Fibroblast of lung (primary cell): ENCODE results near the gene TEAD2. TPM values are rescaled to one million over a fixed set of nuclear protein-coding genes. Genes with fewer than 3 reads are reported as not detected.

Source experiments
- DNase-seq, 2 donors: peaks; one replicate each; pipeline versions ENCODE4 v3.0.0 to v3.0.0-alpha.2; 2010; ENCODE audit warnings: low read depth in 2 of 2
- H2AFZ ChIP-seq: 2 replicates; pipeline ENCODE4 v1.5.1; 2012; ENCODE audit warnings: low read length, control low read depth, inconsistent platforms
- H3K27ac ChIP-seq: 2 replicates; pipeline ENCODE4 v1.5.1; 2011; ENCODE audit warnings: low read length, control low read depth; ENCODE audit not compliant: insufficient read depth
- H3K27me3 ChIP-seq: 2 replicates; pipeline ENCODE4 v1.5.1; 2011; ENCODE audit warnings: mild to moderate bottlenecking, low read length; ENCODE audit not compliant: control insufficient read depth, insufficient read depth
- H3K36me3 ChIP-seq: 2 replicates; pipeline ENCODE4 v1.5.1; 2011; ENCODE audit warnings: low read length; ENCODE audit not compliant: control insufficient read depth, insufficient read depth
- H3K4me1 ChIP-seq: 2 replicates; pipeline ENCODE4 v1.5.1; 2011; ENCODE audit warnings: low read length; ENCODE audit not compliant: control insufficient read depth, insufficient read depth; ENCODE audit errors: extremely low read depth
- H3K4me2 ChIP-seq: 2 replicates; pipeline ENCODE4 v1.5.1; 2011; ENCODE audit warnings: low read length, control low read depth; ENCODE audit not compliant: insufficient read depth; ENCODE audit errors: extremely low read depth
- H3K4me3 ChIP-seq, 4 experiments: fragments of 200-600 bp in 1 of 4; sonication (generic) in 1 of 4; replicated peaks in 1 of 4; 2 replicates each; pipeline ENCODE4 v1.5.1; 2011 to 2016; ENCODE audit warnings: low read length in 4 of 4, low read depth in 3 of 4, mild to moderate bottlenecking in 3 of 4, control low read depth in 2 of 4, inconsistent platforms in 1 of 4, mixed read lengths in 1 of 4; ENCODE audit not compliant: insufficient read depth in 1 of 4; ENCODE audit errors: control extremely low read depth in 1 of 4
- H3K79me2 ChIP-seq: 2 replicates; pipeline ENCODE4 v1.5.1; 2012; ENCODE audit warnings: mild to moderate bottlenecking, low read length, inconsistent platforms; ENCODE audit not compliant: control insufficient read depth, insufficient read depth
- H3K9ac ChIP-seq: 2 replicates; pipeline ENCODE4 v1.5.1; 2011; ENCODE audit warnings: mild to moderate bottlenecking, low read length, control low read depth; ENCODE audit not compliant: insufficient read depth
- H3K9me3 ChIP-seq: 2 replicates; pipeline ENCODE4 v1.5.1; 2012; ENCODE audit warnings: low read depth, low read length; ENCODE audit not compliant: control insufficient read depth, insufficient read depth
- H4K20me1 ChIP-seq: 2 replicates; pipeline ENCODE4 v1.5.1; 2011; ENCODE audit warnings: low read length; ENCODE audit not compliant: control insufficient read depth, insufficient read depth; ENCODE audit errors: extremely low read depth
- EZH2 ChIP-seq: IDR thresholded peaks from 2 replicates; pipeline ENCODE4 v1.5.1; 2012; ENCODE audit warnings: low read length, control low read depth, mild to moderate bottlenecking; ENCODE audit errors: missing control alignments
- polyA plus RNA-seq, 2 donors: library from polyadenylated mRNA; depleted of rRNA in 1 of 2; stranded (reverse) in 1 of 2; unstranded in 1 of 2; fragments of >200 nt; gene quantifications; 2 replicates each; pipeline ENCODE4 v1.2.1, GENCODE V29; 2011 to 2012; ENCODE audit warnings: missing spikeins in 1 of 2
- total RNA-seq: library from RNA; depleted of rRNA; stranded (reverse); fragments of >200 nt; gene quantifications from 2 replicates; pipeline ENCODE4 v1.2.1, GENCODE V29; 2014
- TF ChIP-seq, protein P1 (sequence below), 2 donors: IDR thresholded peaks in 1 of 2; conservative IDR thresholded peaks in 1 of 2; 1 replicate in 1 of 2; 2 replicates in 1 of 2; pipeline ENCODE4 v1.5.1; 2011 to 2012; ENCODE audit warnings: low read length in 2 of 2, control low read depth in 1 of 2, inconsistent platforms in 1 of 2, low read depth in 1 of 2, mild to moderate bottlenecking in 1 of 2

The TEAD2 gene
- total and polyA plus RNA-seq, 2 donors (not counting 1 experiment from before 2014, with no cell fraction given): 19.2 to 22.7 TPM

DNA sequence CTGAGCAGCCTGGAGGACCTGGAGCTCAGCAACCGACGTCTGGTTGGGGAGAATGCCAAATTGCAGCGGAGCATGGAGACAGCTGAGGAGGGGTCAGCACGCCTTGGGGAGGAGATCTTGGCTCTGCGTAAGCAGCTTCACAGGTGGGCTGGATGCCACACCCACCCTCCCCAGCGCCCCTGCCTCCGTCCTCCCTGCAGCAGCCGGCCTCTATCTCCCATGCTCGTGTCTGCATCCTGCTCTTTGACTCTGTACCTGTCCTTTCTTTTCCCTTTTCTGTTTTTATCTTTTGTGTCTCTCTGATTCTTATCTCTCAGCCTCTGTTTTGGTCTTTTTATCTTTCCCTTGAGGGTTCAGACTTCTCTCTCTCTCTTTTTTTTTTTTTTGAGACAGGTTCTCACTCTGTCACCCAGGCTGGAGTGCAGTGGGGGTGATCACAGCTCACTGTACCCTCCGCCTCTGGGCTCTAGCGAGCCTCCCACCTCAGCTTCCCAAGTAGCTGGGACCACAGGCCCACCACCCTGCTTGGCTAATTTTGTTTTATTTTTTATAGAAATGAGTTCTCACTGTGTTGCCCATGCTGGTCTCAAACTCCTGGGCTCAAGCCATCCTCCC lies 35.9 kb upstream of the TEAD2 start:
- Histone ChIP-seq H3K27ac (no peak overlapping the region), H4K20me1 (no peaks in the 10 kb centered on the region), H3K4me3 (no peak overlapping the region), H3K36me3 (no peaks in the 10 kb centered on the region), H3K9ac (no peak overlapping the region), H3K9me3 (no peaks in the 10 kb centered on the region), H2AFZ (no peak overlapping the region), H3K27me3 (peaks cover 6% of the 10 kb centered on the region), H3K4me2 (no peak overlapping the region), H3K79me2 (no peaks in the 10 kb centered on the region), H3K4me1 (no peaks in the 10 kb centered on the region)
- no peak for TF ChIP-seq EZH2
- TF ChIP-seq, protein P1, sequence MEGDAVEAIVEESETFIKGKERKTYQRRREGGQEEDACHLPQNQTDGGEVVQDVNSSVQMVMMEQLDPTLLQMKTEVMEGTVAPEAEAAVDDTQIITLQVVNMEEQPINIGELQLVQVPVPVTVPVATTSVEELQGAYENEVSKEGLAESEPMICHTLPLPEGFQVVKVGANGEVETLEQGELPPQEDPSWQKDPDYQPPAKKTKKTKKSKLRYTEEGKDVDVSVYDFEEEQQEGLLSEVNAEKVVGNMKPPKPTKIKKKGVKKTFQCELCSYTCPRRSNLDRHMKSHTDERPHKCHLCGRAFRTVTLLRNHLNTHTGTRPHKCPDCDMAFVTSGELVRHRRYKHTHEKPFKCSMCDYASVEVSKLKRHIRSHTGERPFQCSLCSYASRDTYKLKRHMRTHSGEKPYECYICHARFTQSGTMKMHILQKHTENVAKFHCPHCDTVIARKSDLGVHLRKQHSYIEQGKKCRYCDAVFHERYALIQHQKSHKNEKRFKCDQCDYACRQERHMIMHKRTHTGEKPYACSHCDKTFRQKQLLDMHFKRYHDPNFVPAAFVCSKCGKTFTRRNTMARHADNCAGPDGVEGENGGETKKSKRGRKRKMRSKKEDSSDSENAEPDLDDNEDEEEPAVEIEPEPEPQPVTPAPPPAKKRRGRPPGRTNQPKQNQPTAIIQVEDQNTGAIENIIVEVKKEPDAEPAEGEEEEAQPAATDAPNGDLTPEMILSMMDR (conservative IDR thresholded peaks at IDR 0.05 in 1 of 2, IDR thresholded peaks at IDR 0.05 in 1 of 2; ENCODE audit: low read depth in 1 of 2, low read length in 2 of 2): no peak
- no peak for DNase-seq

DNA sequence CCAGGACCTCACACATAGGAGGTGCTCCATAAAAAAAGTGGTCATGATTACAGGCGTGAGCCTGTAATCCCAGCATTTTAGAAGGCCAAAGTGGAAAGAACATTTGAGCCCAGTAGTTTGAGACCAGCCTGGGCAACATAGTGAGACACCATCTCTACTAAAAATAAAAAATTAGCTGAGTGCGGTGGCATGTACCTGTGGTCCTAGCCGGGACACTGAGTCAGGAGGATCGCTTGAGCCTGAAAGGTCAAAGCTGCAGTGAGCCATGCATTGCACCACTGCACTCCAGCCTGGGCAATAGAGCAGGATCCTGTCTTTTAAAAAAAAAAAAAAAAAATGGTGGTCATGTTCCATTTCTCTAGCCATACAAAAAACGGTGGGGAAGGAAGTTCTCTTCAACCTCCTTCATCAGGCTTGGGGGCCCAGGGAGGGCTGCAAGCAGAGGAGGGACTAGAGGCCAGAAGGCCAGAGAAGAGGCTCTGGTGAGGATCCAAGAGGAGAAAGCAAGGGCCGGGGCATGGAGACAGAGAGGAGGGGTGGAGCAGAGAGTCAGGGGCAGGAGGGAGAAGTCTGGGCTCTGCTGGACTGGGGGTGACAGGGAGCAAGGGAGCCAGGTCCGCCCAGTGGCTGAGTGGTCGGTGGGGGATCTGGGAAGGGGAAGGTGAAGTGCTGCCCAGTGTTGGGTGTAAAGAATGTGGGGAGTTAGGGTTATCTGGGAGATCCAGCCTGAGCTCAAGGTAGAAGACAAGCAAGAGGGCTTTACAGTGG lies 34.7 kb upstream of the TEAD2 start:
- no peak overlapping the region for H2AFZ ChIP-seq
- H3K9ac ChIP-seq: no peak overlapping the region
- no peaks in the 10 kb centered on the region for H3K4me1 ChIP-seq
- no peak for DNase-seq
- no peak overlapping the region for H3K4me2 ChIP-seq
- H3K27ac ChIP-seq: no peak overlapping the region
- H3K79me2 ChIP-seq: no peaks in the 10 kb centered on the region
- no peak overlapping the region for H3K4me3 ChIP-seq
- TF ChIP-seq EZH2: no peak
- TF ChIP-seq, protein P1 (conservative IDR thresholded peaks at IDR 0.05 in 1 of 2, IDR thresholded peaks at IDR 0.05 in 1 of 2; ENCODE audit: low read depth in 1 of 2, low read length in 2 of 2): no peak
- no peaks in the 10 kb centered on the region for H3K36me3 ChIP-seq
- no peaks in the 10 kb centered on the region for H4K20me1 ChIP-seq
- peaks cover 8% of the 10 kb centered on the region for H3K27me3 ChIP-seq
- H3K9me3 ChIP-seq: no peaks in the 10 kb centered on the region

DNA sequence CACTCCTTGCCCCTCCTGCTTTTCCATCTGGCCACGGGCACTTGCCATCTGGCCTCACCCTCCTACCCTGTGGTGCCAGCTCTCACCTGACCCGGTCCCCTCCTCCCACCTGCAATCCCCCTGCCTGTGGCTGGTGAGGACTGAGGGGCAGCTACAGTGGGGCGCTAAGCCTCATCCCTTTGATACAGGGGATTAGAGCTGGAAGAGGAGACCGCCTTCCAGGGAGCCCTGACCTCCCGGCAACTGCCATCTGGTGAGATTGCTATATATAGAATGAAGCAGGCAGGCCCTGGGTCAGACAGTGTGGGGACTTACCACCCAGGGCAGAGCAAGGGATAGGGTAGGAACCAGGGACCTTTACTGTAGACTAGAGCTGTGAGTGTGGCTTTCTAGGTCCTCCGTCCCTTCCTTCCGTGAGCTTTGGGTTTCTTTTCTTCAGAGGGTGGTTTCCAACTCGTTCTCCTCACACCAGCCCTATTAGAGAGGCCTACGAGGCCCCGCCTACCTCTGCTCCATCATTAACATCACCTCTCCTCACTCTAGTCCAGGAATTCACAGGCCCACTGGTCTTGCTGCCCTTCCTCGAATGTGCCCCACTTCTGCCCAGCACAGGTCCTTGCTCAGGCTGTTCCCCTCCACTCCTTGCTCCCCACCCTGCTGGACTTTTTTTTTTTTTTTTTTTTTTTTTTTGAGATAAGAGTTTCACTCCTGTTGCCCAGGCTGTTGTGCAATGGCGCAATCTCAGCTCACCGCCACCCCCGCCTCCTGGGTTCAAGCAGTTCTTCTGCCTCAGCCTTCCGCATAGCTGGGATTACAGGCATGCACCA lies 33.6 kb upstream of the TEAD2 start:
- H3K9me3 ChIP-seq: no peaks in the 10 kb centered on the region
- no peak overlapping the region for H3K4me3 ChIP-seq
- TF ChIP-seq EZH2: no peak
- TF ChIP-seq, protein P1 (conservative IDR thresholded peaks at IDR 0.05 in 1 of 2, IDR thresholded peaks at IDR 0.05 in 1 of 2; ENCODE audit: low read depth in 1 of 2, low read length in 2 of 2): no peak
- no peak for DNase-seq
- no peaks in the 10 kb centered on the region for H4K20me1 ChIP-seq
- H3K79me2 ChIP-seq: no peaks in the 10 kb centered on the region
- H3K27me3 ChIP-seq: peaks cover 12% of the 10 kb centered on the region
- H3K4me1 ChIP-seq: no peaks in the 10 kb centered on the region
- no peak overlapping the region for H3K4me2 ChIP-seq
- H3K9ac ChIP-seq: no peak overlapping the region
- H3K36me3 ChIP-seq: no peaks in the 10 kb centered on the region
- H2AFZ ChIP-seq: no peak overlapping the region
- no peak overlapping the region for H3K27ac ChIP-seq
